HEK293 (cell line): Measurements from ENCODE around the gene SCAANT1.

Experiments used
- CTCF ChIP-seq: fragments of 450-650 bp; formaldehyde crosslinking; IDR thresholded peaks from 2 replicates; pipeline ENCODE4 v1.5.1; 2016; ENCODE audit warnings: missing biosample characterization, missing genetic modification characterization
- KLF1 ChIP-seq: fragments of 450-650 bp; formaldehyde crosslinking; IDR thresholded peaks from 2 replicates; pipeline ENCODE4 v1.5.1; 2016; ENCODE audit warnings: missing biosample characterization, missing genetic modification characterization
- YY1 ChIP-seq: fragments of 450-650 bp; formaldehyde crosslinking; IDR thresholded peaks from 2 replicates; pipeline ENCODE4 v1.5.1; 2018; ENCODE audit warnings: missing biosample characterization, missing genetic modification characterization
- ZBTB1 ChIP-seq: fragments of 450-650 bp; formaldehyde crosslinking; IDR thresholded peaks from 2 replicates; pipeline ENCODE4 v1.5.1; 2016; ENCODE audit warnings: missing biosample characterization, missing genetic modification characterization
- ZNF133 ChIP-seq: fragments of 450-650 bp; formaldehyde crosslinking; IDR thresholded peaks from 2 replicates; pipeline ENCODE4 v1.5.1; 2016; ENCODE audit warnings: missing biosample characterization, missing genetic modification characterization
- ZNF157 ChIP-seq: fragments of 450-650 bp; formaldehyde crosslinking; IDR thresholded peaks from 2 replicates; pipeline ENCODE4 v1.5.1; 2016; ENCODE audit warnings: missing biosample characterization, missing genetic modification characterization
- ZNF266 ChIP-seq: fragments of 450-650 bp; formaldehyde crosslinking; IDR thresholded peaks from 2 replicates; pipeline ENCODE4 v1.5.1; 2016; ENCODE audit warnings: missing biosample characterization, missing genetic modification characterization, low read depth
- ZNF350 ChIP-seq: fragments of 450-650 bp; formaldehyde crosslinking; IDR thresholded peaks from 2 replicates; pipeline ENCODE4 v1.5.0; 2017; ENCODE audit warnings: missing biosample characterization, mild to moderate bottlenecking, missing genetic modification characterization
- ZNF366 ChIP-seq: fragments of 450-650 bp; formaldehyde crosslinking; conservative IDR thresholded peaks from 2 replicates; pipeline ENCODE4 v1.5.1; 2016; ENCODE audit warnings: missing biosample characterization, missing genetic modification characterization
- ZNF571 ChIP-seq: fragments of 450-650 bp; formaldehyde crosslinking; IDR thresholded peaks from 2 replicates; pipeline ENCODE4 v1.5.0; 2017; ENCODE audit warnings: missing biosample characterization, missing genetic modification characterization

- TF ChIP-seq ZNF157 (tag by site-specific recombination) (no peak), ZNF266 (tag by site-specific recombination) (no peak), ZNF571 (tag by site-specific recombination) (no peak), YY1 (tag by site-specific recombination) (no peak), KLF1 (tag by site-specific recombination) (no peak), ZNF366 (tag by site-specific recombination) (no peak), ZBTB1 (tag by site-specific recombination) (no peak), ZNF133 (tag by site-specific recombination) (no peak), ZNF350 (tag by site-specific recombination) (no peak), CTCF (tag by site-specific recombination) (no peak)
Observed at GRCh38 chr3:63864008-63864964, 47.9 kb downstream of the SCAANT1 start.
